GM19372 (cell line): ENCODE results near the gene CTSZ.

Experiments used
- ATAC-seq: cut with Tn5 transposase; IDR thresholded peaks from one replicate; pipeline ENCODE4 v1.9.1; 2021; ENCODE audit warnings: mild to moderate bottlenecking, low read depth, moderate library complexity; ENCODE audit not compliant: unreplicated experiment

The CTSZ gene

GRCh38 chr20:59001068-59001448 lies 6.0 kb downstream of the CTSZ start:
- no peak for ATAC-seq

DNA sequence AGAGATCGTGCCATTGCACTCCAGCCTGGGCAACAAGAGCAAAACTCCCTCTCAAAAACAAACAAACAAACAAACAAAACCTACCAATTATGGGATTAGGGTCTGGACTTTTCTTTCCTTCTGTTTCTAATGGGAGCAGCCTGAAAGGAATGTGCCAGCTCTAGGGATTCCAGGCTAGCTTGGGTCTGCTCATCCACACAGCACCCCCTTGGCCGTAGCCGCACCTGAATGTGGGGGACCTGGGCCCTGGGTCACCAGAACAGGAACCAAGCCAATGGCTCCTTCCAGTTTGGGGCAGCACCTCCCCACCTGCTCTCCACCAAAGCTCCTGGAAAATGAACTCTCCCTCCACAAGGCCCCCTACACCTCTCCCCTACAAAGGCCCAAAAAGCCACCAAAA lies 6.7 kb downstream of the CTSZ start:
- ATAC-seq = no peak

DNA sequence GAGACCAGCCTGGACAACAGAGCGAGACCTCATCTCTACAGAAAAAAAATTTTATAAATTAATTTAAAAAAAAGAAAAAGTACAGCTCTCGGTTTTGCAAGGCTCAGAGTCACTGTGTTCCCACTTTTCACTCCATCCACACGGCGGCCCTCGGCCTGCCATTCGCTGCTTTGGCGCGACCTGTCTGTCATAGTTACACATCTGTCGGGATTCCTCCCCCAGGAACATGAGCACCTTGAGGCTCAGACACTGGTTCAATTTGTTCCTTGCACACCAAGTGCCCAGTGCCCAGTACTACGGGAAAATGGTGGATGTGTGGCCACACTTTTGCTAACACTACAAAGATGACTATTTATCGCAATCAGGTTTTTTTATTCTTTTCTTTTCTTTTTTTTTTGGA lies 8.4 kb downstream of the CTSZ start:
- ATAC-seq = no peak

GRCh38 chr20:58997141-58997770 lies 9.8 kb downstream of the CTSZ start:
- ATAC-seq = no peak

DNA sequence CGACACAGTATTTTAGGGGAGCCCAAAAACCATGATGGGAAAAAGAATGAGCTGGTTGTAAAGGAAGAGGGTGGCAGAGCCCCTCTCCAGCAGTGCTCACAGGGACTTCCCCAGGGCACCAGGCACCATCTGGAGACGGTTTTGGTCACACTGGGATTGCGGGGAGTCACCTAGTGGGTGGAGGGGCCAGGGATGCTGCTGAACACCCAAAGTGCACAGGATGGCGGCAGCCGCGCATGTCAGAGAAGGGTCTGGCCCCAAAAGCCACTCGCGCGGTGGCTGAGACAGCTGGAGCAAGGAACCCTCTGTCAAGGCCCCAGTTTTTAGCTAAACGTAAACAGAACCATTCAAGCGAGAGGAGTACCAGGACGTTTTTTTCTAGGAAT lies 10.8 kb downstream of the CTSZ start:
- ATAC-seq = no peak

DNA sequence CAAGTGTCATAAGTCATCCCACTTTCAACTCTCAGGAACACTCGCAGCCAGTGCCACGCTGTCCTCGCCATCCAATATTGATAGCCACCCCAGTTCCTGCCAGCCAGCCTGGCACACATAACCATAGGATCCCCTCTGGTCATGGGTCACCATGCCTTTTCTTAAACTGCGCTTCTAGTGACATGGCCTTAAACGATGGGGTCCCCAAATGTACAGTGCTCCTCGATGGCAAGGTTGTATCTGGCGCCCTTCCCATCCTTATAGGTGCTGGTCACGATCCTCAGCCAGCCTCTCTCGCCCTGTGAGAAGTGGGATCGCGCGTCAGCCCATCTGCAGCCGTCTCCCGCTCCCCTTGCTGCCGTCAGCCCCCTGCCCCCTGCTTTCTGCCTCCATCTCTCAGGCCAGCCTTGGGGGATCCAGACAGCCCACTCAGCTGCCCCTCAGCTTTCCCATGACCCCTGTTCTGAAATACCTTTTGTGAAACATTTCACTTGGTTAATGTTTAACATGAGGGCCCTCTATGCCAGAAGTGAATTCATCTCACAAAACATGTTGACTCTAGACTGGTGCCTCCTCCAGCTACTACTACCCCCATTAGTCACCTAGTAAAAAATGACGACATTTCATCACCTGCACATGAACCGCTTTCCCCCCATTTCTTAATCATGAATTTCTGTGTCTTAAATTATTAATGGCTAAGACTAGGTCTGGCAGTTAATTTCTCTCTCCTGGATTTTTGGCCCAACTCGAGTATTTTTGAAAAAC lies 11.4 kb downstream of the CTSZ start:
- ATAC-seq = no peak

- no peak for ATAC-seq
Observed at GRCh38 chr20:58994390-58995159, 12.5 kb downstream of the CTSZ start.

DNA sequence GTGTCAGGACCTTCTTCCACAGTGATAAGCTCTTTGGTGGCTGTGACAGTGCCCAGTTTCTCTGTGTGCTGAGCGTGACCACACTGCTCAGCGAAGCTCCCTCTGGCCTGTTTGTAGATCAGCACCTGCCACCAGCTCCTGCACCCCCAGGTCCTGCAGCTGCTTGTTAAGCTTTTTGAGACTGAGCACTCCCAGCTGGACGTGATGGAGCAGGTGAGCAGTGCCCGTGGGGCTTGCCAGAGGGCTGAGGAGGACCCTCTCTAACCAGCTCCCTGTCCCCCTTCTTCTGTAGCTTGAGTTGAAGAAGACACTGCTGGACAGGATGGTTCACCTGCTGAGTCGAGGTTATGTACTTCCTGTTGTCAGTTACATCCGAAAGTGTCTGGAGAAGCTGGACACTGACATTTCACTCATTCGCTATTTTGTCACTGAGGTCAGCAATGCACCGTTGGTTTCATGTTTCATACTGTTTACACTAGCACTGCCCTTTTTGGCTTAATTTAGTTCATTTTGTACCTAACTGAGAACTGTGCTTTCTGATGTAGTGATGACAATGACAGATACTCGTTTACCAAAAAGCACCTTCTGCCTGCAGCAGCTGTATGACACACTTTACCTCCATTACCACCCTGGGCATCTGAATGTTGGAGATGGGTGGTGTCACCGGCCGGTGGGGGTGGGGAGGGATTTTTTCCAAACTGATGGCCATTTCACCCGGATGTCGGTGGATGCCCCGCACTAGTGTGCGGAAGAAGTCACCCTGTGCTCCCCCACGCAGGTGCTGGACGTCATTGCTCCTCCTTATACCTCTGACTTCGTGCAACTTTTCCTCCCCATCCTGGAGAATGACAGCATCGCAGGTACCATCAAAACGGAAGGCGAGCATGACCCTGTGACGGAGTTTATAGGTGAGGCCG lies 13.5 kb downstream of the CTSZ start:
- ATAC-seq = no peak

- ATAC-seq = no peak
Observed at GRCh38 chr20:58992911-58993310, 14.1 kb downstream of the CTSZ start.

GRCh38 chr20:58991715-58992114 lies 15.3 kb downstream of the CTSZ start:
- no peak for ATAC-seq

DNA sequence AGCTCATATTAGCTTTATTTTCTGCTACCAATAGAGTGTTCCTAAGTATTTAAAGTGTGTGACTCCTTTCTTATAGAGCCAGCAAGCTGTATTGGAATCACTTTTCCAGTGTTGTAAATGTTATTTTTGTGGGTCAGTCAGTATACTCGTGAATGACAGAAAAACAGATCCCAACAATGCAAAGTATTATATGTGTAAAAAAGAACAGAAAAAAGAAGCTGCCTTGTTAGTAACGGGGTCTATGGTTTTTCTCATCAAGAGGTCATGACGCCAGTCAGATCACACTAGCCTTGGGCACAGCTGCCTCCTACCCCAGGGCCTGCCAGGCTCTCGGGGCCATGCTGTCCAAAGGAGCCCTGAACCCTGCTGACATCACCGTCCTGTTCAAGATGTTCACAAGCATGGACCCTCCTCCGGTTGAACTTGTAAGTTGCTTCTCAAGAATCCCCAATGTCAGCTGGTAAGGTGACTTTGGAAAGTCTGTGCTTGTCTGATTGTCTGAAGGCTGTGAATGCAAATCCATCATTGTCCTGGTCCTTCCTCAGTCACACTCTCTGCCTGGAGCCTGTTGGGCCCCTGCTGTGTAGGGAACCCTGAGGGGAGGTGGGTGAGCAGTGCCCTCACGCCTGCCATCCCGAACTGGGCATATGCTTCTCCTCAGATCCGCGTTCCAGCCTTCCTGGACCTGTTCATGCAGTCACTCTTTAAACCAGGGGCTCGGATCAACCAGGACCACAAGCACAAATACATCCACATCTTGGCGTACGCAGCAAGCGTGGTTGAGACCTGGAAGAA lies 16.2 kb downstream of the CTSZ start:
- no peak for ATAC-seq

DNA sequence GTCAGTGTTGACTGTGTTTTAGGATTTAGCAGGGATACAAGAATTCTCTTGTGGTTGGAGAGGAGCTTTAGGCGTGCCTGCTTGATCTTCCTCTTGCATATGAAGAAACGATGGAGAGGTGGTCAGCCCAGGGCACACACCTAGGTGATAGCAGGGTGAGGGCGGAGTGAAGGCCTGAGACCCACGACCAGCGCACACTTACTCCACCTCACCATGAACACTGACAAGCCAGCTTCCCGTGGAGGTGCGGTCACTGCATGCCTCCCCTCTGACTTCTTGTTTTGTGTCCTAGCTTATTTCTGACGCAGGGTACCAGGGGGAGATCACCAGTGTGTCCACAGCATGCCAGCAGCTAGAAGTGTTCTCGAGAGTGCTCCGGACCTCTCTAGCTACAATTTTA lies 17.9 kb downstream of the CTSZ start:
- no peak for ATAC-seq

- ATAC-seq = no peak
Observed at GRCh38 chr20:58988565-58988882, 18.5 kb downstream of the CTSZ start.

GRCh38 chr20:58987790-58988564 lies 19.1 kb downstream of the CTSZ start:
- ATAC-seq = no peak

GRCh38 chr20:58986968-58987517 lies 20.0 kb downstream of the CTSZ start:
- no peak for ATAC-seq

DNA sequence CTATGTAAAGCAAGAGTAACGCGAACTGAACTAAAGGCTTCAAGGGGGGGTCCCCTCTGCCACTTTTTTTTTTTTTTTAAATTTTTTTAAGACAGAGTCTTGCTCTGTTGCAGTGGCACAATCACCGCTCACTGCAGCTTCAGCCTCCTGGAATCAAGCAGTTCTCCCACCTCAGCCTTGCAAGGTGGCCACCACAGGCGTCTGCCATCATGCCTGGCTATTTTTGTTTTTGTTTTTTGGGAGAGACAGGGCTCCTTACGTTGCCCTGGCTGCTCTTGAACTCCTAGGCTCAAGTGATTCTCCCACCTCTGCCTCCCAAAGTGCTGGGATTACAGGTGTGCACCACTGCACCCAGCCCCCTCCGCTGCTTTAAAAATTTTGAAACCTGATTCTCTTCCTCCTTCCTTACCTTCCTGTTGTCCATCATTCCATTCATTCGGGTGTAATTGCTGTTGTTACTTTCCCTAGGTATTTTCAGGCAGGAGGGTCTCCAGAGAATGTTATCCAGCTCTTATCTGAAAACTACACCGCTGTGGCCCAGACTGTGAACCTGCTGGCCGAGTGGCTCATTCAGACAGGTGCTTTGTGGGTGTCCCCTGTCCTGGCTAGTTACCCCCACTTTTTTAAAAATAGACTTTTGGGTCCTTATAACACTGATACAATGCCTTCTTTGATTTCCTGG lies 20.6 kb downstream of the CTSZ start:
- no peak for ATAC-seq

GRCh38 chr20:58985656-58986055 lies 21.4 kb downstream of the CTSZ start:
- ATAC-seq = no peak

DNA sequence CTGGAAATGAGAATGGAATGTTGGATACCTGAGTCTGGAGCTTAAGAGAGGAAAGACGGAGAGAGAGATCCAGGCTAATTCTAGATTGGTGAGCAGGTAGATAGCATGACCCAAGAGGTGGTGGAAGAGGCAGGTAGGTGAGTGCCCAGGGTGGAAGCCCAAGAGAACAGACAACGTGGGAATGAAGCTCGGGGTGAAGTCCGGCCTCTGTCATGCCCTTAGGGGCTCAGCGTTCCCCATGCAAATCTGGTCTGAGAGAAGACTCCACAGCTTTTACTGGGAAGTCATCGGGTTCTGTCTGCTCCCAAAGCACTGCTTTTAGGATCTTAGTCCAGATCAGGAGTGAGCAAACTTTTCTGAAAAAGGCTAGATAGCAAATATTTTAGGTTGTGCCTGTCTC lies 22.4 kb downstream of the CTSZ start:
- no peak for ATAC-seq
